Measurements from ENCODE around the gene OR2A2. TPM values are rescaled to one million over a fixed set of nuclear protein-coding genes. Genes with fewer than 3 reads are reported as not detected.

OR2A2 gene
- total RNA-seq, 2 donors from 2014 or later: not detected

- DNase-seq (no peak), ATAC-seq (no peak)
- intact Hi-C loops (cut with DNase I, micrococcal nuclease): no loop called here
Observed at GRCh38 chr7:144133307-144133706, 23.9 kb downstream of the OR2A2 start.

GRCh38 chr7:144134116-144134515 lies 24.7 kb downstream of the OR2A2 start:
- intact Hi-C loops (cut with DNase I, micrococcal nuclease): no loop called here
- ATAC-seq: no peak
- no peak for DNase-seq

DNA sequence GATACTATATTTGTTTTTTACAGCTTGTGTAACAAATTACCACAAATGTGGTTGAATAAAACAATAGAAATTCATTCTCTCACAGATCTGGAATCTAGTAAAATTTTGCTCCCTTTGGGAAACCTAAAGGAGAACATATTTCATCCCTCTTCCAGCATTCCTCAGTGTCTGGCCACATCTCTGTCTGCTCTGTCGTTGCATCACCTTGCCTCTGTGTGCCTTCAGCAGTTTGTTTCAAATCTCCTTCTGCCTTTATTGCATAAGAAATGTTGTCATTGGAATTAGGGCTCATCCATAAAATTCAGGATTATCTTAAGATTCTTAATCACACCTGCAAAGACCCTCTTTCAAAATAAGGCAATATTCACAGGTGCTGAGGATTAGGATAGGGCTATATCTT lies 28.1 kb downstream of the OR2A2 start:
- ATAC-seq (no peak), DNase-seq (no peak)

GRCh38 chr7:144142187-144142586 lies 32.8 kb downstream of the OR2A2 start:
- no peak for DNase-seq
- intact Hi-C loops (cut with DNase I, micrococcal nuclease): no loop called here
- ATAC-seq: no peak

More for the DNA sequence above, 28.1 kb downstream of the OR2A2 start:
- intact Hi-C loops (cut with DNase I, micrococcal nuclease): no loop called here

- DNase-seq (no peak), ATAC-seq (no peak)
- intact Hi-C loops (cut with DNase I, micrococcal nuclease): no loop called here
Observed at GRCh38 chr7:144144426-144144825, 35.0 kb downstream of the OR2A2 start.

- ATAC-seq: no peak
- intact Hi-C loops (cut with DNase I, micrococcal nuclease): no loop called here
- DNase-seq: no peak
Observed at GRCh38 chr7:144148224-144148827, 38.9 kb downstream of the OR2A2 start.

DNA sequence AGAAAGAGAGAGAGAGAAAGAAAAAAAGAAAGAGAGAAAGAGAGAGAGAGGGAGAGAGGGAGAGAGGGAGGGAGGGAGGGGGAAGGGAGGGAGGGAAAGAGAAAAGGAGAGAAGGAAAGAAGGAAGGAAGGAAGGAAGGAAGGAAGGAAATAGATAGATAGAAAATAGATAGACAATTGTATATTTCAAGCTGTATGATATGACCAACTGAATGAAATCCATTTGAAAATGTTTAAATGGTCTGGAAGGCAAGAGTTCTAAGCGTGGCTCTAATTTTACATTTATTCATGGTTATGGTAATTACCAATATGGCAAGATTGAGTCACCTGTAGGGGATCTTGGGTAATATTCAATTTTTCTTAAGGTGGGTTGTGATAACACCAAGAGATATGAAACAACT lies 49.5 kb downstream of the OR2A2 start:
- ATAC-seq: no peak
- DNase-seq: no peak
- intact Hi-C loops (cut with DNase I, micrococcal nuclease): no loop called here

Other genes with a start within 250 kb of the OR2A2 start
- 10 to 100 TPM; 33.4 to 44.4 TPM for gene TCAF1, start 207.4 kb upstream of the OR2A2 start, total RNA-seq
- not detected for gene OR2F2, start 174.3 kb upstream of the OR2A2 start, total RNA-seq
- gene OR2F1, start 154.7 kb upstream of the OR2A2 start, total RNA-seq: not detected
- not detected for gene OR6B1, start 109.3 kb upstream of the OR2A2 start, total RNA-seq
- gene OR2A5, start 60.6 kb upstream of the OR2A2 start, total RNA-seq: not detected
- not detected for gene OR2A25, start 39.8 kb upstream of the OR2A2 start, total RNA-seq
- gene OR2A12, start 23.3 kb upstream of the OR2A2 start, total RNA-seq: not detected
- not detected for gene OR2A14, start 13.6 kb downstream of the OR2A2 start, total RNA-seq
- gene CTAGE4, start 73.9 kb downstream of the OR2A2 start, total RNA-seq: 10 to 100 TPM in 1 of 2 donors, 1 to 10 TPM in 1; 5.1 to 15.2 TPM
- gene ARHGEF35, start 86.2 kb downstream of the OR2A2 start, total RNA-seq: 10 to 100 TPM; 39.9 to 62.4 TPM
- gene OR2A42, start 130.0 kb downstream of the OR2A2 start, total RNA-seq: not detected
- 10 to 100 TPM; 21.9 to 29.5 TPM for gene OR2A7, start 155.2 kb downstream of the OR2A2 start, total RNA-seq
- gene CTAGE8, start 159.7 kb downstream of the OR2A2 start, total RNA-seq: 1 to 10 TPM; 4.0 to 5.9 TPM
- gene OR2A1, start 202.8 kb downstream of the OR2A2 start, total RNA-seq: not detected
- gene ARHGEF5, start 245.8 kb downstream of the OR2A2 start, total RNA-seq: 10 to 100 TPM; 73.8 to 80.5 TPM